HG03521 (cell line): ENCODE data around the gene BRD7.

Source experiments
- ATAC-seq: cut with Tn5 transposase; IDR thresholded peaks from one replicate; pipeline ENCODE4 v1.9.1; 2021; ENCODE audit warnings: mild to moderate bottlenecking, moderate library complexity; ENCODE audit not compliant: unreplicated experiment

BRD7 gene

GRCh38 chr16:50323335-50324011 is 45.3 kb downstream of the BRD7 start:
- no peak for ATAC-seq

DNA sequence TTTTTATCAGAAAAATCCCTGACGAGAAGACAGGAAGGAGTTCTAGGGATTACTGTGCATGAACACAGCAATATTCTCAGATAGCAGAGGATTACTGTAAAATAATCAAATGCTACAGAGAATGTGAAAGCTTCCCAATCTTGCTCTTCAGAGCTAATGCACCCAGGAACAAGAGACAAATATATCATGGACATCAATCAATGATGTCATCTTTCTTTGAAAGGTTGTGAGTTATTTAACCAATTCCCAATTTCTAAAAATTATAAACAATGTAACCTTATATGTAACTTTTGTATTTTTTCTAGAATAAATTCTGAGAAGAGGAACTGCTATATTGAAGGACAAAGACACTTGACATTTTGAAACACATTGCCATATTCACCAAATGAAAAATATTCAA is 46.5 kb downstream of the BRD7 start:
- ATAC-seq = no peak

DNA sequence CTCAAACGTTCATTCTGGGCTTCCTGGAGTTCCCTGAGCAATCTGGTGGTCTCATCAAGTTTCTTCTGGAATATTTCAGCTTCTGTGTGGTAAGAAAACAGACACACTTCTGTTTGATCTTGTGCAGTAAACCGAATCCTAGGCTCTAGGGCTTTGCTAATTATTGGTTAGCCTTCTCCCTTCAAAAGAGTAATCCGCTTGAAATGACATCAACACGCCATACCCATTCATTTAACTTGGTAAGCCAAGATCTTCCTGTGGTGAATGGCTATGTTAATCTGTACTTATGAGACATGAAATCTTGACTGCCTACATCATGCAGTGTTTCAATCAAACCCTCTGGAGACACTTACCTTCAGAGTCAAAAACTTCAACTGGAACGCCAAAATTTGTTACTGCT is 48.5 kb downstream of the BRD7 start:
- ATAC-seq = no peak

- ATAC-seq = no peak
Measured at GRCh38 chr16:50318796-50319578, 49.8 kb downstream of the BRD7 start.

DNA sequence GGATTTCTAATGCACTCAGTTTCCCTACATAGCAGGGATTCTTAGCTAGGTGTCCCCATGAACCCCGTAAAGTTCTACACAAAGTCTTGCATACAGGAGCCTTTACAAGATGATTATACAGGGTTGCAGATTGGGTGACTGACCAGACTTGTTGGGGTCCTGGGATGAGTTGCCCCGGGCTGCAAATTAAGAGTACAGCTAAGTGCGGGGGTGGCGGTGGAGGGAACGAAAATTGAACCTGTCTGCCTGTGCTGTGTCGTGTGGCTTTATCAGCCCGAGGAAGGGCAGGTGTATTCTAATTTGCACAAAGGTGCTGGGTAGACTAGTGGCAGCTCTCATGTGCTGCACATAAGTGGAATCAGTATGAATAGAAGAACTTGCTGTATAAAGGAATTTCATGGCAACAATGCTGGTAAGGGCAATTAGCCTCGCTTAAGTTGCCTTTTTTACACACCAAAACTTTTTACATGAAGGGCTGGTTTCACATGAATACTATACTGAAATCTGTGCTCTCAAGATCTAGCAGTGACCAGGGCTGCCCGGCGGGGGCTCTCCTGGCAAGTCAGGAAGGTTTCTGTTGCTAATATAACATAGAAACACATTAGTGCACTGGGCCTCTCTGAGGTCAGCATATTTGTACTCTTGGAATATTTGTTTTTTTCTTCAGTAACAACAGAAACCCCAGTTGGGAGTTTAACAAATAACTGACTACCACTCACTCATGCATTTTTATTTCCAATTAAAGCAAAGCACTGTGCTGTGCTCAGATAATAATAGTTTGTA is 51.7 kb downstream of the BRD7 start:
- ATAC-seq = no peak

DNA sequence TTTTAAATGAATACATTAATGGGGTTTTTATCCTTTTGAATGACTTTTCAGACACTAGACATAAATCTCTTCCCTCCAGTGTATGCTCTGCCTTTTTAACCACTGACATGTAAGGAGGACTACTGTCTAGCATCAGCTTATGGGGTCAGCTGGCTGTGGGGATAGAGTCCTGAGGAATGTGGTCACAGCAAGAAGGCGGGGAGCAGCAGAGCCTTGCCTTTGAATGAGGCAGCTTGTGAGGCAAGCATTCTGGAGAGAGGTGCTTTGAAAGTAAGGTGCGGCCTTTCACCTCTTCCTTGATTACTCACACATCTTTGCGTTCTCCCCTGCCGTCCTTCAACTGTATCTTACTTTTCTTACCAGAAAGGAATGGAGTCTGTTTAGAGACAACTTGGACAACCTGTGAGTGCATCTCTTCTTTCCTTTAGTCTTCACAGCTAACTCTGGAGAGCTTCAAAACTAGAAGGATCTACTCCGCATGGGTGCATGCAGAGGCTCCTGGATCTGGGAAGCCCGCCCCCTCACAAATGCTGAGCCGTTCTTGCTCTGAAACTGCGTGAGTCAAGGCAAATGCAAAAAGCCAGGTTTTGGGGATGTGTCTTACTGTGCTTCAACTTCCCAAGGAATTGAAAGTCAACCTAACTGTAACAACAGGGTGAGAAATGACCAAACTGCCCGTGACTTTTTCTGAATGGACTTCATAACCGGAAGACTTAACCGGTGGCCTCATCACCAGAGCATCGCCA is 52.5 kb downstream of the BRD7 start:
- no peak for ATAC-seq

DNA sequence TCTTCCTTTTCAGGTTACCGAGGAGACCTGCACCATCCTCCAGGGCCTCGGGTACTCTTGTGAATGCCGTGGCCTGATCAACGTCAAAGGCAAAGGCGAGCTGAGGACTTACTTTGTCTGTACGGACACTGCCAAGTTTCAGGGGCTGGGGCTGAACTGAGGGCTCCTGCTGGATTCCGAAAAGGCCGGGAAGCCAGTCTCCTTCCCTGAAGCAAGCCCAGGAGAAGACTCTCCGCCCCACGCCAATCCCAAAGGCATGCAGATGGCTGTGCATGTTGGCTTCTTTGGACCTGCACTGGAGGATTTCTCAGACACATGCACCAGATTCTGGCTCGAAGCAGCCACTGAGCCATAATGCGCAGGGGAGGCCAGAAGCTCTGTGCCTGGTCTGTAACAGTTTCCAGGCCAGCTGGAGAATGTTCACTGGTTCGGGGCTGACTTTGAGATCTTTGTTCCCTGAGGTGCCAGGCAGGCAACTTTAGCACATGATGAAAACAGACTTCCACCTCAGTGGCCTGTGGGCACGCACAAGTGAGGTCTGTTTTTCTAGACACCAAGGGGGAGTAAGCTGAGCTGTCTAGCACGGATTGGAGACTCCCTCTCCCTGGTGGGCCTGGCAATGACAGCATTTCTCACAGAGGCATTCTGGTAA is 53.3 kb downstream of the BRD7 start:
- ATAC-seq = no peak

DNA sequence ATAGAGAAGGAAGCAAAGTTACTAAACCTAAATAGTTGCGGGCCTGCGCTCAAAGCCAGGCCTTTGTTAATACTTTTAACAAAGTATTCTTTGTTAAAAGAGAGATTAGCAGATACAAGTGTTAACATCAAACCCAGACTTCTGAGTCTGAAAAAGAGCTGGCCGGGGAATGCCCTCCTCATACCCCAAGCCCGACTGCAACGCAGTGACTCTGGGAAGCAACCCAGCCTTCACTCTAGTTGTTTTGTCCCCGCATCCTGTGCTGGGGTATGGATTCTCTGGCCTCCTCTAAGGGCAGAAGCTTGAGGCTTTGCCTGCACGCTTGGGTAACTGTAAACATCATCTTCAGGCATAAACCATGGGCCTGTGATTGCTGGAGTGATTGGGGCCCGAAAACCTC is 54.1 kb downstream of the BRD7 start:
- no peak for ATAC-seq

GRCh38 chr16:50313596-50314478 is 55.0 kb downstream of the BRD7 start:
- no peak for ATAC-seq

DNA sequence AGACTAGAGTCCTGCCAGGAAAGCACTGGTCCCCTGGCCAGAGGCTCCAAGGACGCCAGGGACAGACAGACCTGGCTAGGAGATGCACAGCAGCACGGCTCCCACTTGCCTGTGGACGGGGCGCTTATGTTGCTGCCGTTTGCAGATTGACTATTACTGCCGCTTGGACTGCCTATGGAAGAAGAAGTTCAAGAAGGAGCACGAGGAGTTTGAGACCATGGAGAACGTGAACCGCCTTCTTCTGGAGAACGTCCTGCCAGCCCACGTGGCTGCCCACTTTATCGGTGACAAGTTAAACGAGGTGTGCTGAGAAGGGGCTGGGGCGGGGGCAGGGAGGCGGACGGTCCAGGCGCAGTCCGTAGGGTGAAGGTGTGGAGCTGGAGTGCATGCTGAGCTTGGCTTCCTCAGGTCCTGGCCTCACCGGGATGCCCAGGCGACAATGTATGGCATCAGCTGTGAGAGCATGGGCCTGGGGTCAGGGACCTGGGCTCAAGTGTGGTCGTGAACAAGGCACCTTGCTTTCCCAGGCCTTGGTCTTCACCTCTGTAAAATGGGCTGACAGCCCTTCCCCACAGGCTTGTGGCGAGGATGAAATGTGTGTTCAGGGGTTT is 56.8 kb downstream of the BRD7 start:
- ATAC-seq = no peak

- ATAC-seq = no peak
Measured at GRCh38 chr16:50311134-50311528, 57.7 kb downstream of the BRD7 start.

GRCh38 chr16:50310308-50311133 is 58.3 kb downstream of the BRD7 start:
- no peak for ATAC-seq

- ATAC-seq = no peak
Measured at GRCh38 chr16:50309527-50310307, 59.1 kb downstream of the BRD7 start.

- ATAC-seq = no peak
Measured at GRCh38 chr16:50309156-50309526, 59.6 kb downstream of the BRD7 start.

DNA sequence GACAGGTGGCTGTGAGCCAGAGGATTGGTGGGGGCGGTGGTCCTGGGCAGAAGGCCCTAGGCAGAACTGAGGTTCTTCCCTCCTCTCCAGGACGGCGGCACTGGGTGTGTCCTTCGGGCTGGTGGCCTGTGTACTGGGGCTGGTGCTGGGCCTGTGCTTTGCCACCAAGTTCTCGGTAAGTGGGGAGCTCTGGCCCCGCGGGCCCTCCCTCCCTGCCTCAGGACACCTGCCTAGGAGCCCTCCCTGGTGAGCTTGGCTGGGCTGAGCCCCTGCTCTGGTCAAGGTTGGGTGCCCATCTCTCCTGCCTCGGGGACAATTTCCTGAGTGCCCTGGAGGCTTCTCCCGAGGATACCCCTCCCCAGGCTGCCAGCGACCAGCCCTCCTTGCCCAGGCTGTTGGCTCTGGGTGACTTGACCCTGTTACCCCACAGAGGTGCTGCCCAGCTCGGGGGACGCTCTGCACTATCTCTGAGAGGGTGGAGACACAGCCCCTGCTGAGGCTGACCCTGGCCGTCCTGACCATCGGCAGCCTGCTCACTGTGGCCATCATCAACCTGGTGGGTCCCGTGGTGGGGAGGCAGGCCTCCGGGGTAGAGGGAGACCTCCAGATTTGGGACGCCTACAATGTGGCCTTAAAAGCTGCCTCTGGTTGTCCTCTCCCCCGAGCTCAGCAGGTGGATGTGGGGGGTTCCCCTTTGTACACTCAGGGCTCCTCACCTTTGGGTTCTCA is 60.4 kb downstream of the BRD7 start:
- no peak for ATAC-seq

DNA sequence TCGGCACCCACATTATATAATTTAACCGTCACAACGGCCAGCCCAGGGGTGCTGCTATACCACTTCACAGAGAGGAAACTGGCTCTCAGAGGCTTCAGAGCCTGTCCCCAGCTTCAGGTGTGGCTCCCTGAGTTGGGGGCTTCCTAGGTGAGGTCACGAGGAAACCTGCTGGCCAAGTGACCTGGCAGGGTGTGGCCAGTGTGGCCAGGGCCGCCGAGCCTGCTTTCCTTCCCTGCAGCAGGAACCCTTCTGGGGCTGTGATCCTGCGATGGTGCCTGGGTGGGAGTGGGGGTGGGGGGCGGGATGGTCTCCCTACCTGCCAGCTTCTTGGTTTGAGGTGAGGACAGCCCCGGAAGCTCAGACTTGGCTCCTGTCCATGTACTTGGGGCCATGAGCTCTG is 62.5 kb downstream of the BRD7 start:
- ATAC-seq = no peak
